AML-193 (cell line): ENCODE data around the gene HCRT.
"Not testable (repeated sequence)": the region's sequence is repeated elsewhere in the genome, so short reads cannot be mapped to it uniquely, and the experiment has no call there.

Experiments used
- DNase-seq, 2 experiments: peaks; one replicate each; lab custom pipeline; 2025; lab: John Stamatoyannopoulos, UW

The HCRT gene

GRCh38 chr17:42197564-42198156, 12.4 kb upstream of the HCRT start:
- no peak for DNase-seq

GRCh38 chr17:42193969-42194899, 9.0 kb upstream of the HCRT start, which contains the start of gene GHDC:
TSS of gene GHDC (minus strand) at chr17:42194494. CDS start at chr17:42193581, 913 bp downstream.
- DNase-seq = peak; percentile 90 to 92

- DNase-seq = no peak
These were observed 8.1 kb upstream of the HCRT start for GRCh38 chr17:42193216-42193968.

GRCh38 chr17:42192189-42193126, 7.2 kb upstream of the HCRT start:
- DNase-seq = no peak

GRCh38 chr17:42191275-42191608, 6.0 kb upstream of the HCRT start:
- DNase-seq = no peak

GRCh38 chr17:42190491-42191274, 5.4 kb upstream of the HCRT start:
- no peak for DNase-seq

GRCh38 chr17:42189651-42189965, 4.4 kb upstream of the HCRT start:
- no peak for DNase-seq

- DNase-seq = no peak
These were observed 3.7 kb upstream of the HCRT start for GRCh38 chr17:42188749-42189650.

- no peak for DNase-seq
These were observed 2.6 kb upstream of the HCRT start for GRCh38 chr17:42187833-42188232.

GRCh38 chr17:42186191-42186590, 939 bp upstream of the HCRT start:
- not testable (repeated sequence) for DNase-seq

GRCh38 chr17:42185621-42185930, 324 bp upstream of the HCRT start:
- no peak for DNase-seq

- peak; percentile 85 to 88 for DNase-seq
These were observed 1.2 kb downstream of the HCRT start for GRCh38 chr17:42183741-42184711.

- DNase-seq = no peak
These were observed 2.1 kb downstream of the HCRT start for GRCh38 chr17:42182927-42183734.

GRCh38 chr17:42181851-42182207, 3.4 kb downstream of the HCRT start:
- DNase-seq = no peak

- DNase-seq = peak; percentile 95
These were observed 4.1 kb downstream of the HCRT start, which contains the start of gene KCNH4 for GRCh38 chr17:42180922-42181850. TSS of gene KCNH4 (minus strand) at chr17:42181142. CDS start at chr17:42180945, 197 bp downstream.

GRCh38 chr17:42180411-42180921, 4.8 kb downstream of the HCRT start:
- DNase-seq = no peak
